GM21723 (cell line): ENCODE results near the gene FZD2.

ENCODE experiments used
- ATAC-seq: cut with Tn5 transposase; IDR thresholded peaks from one replicate; pipeline ENCODE4 v1.9.1; 2021; ENCODE audit warnings: mild to moderate bottlenecking, moderate library complexity; ENCODE audit not compliant: unreplicated experiment

Gene FZD2

DNA sequence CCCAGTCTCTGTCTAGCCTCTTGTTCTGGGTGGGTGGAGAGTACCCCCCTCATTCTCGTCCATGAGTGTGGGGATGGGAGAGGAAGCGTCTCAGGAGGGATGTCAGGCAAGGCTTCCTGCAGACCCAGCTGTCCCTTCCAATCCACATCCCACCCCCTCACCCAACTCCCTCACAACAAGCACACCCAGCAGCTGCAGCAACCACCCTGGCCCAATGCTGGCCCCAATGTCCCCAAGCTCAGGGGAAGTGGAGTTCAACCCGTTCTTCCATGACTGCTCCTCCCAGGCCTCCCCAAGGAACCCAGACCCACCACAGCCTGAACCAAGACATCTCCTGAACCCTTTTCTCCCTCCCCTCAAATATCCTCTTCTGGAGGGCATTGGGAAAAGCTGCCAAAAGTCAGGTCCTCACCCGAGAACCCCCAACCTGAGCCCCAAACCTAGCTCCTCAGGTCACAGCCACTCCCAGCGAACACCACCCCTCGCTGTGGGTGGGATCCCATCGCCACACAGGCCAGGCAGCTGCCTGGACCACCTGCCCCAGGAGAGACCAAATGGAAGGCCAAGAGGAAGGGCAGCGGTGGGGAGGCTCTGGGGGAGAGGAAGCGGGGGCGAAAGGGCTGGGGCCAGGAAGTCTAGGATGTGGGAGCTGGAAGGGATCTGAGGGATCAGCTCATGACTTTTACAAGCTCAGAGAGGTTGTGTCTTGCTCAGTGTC lies 47.6 kb downstream of the FZD2 start:
- ATAC-seq = no peak

DNA sequence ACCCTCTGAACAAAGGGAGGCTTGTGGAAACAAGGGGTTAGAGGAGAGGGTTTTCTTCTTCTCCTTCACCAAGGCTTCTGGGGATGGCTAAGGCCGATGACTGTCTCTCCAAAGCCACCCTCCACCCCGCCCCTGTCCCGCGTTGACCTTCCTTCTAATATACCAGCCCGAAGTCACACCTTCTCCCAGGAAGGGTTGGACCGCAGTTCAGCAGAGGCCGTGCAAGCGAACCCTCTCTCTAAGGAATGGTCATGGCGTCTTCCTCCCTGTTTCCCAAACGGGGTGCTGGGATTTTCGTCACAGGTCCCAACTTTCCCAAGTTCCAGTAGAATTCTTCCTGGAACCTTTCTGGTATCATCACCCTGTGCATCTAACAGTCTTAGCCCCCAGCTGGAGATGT lies 49.4 kb downstream of the FZD2 start:
- no peak for ATAC-seq

DNA sequence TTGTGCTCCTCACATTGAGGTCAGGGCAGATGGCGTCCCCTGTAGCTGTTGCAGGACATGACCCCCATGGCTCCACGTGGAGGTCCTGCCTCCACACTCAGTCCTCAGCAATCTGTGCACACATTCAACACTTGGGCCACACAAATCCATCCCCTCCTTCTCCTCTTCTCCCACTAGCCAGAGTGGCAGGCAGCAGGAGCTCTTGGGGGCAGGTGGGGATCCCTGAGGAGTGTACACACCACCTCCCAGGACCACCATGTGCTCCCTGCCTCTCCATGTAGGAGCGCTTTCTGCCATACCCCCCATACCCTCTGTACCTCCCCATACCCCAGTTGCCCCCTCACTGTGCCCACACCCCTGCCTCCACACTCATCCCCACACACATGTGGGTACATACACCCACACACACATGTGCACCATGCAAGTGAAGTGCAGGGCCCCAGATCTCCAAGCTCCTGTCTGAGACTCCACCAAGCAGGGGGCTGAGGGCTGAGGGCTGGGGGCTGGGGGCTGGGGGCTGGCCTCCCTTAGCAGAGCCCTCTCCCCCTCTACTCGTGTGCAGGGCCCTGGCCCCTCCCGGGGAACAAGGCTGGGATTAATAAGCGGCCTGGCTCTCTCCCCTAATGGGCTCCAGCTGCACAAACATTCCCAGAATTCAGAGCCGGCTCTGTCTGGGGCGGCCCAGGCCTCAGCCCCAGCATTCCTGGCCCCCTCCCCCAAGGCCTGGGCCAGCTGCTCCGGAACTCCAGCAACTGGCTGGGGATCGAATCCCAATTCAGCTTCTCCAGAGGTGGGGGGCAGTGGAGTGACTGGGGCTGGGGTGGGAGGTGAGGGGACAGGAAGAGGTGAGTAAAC lies 50.8 kb downstream of the FZD2 start:
- ATAC-seq = no peak

DNA sequence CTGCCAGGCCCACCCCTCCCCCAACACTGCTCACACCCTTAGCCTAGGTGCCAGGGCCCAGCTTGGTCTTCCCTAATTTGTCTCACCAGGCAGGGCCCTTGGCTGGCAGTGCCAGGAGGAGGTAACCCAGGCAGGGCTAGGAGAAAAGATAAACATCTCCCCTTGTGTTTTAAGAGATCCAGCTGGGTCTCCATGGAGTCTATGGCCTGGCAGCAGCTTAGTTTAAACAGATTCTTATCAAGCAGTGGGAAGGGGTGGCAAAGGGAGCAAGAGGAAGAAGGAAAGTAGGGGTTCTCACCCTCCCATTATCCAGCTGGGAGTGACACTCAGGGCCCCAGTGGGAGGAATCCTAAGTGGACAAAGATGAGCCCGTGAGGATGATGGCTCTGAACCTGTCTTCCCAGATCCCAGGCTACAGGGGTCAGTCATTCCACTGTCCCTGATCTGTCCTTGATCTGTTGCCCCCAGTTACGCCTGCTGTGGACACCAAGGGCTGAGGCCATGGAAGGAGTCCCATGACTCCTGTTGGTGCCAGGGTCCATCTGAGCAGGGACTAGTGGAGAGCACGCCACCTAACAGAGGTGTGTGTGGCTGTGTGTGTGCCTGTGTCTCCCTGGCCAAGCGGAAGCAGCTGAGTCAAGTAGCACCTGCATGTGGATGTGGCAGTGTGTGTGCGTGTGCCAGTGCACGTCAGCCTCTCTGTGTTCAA lies 51.6 kb downstream of the FZD2 start:
- ATAC-seq = no peak

DNA sequence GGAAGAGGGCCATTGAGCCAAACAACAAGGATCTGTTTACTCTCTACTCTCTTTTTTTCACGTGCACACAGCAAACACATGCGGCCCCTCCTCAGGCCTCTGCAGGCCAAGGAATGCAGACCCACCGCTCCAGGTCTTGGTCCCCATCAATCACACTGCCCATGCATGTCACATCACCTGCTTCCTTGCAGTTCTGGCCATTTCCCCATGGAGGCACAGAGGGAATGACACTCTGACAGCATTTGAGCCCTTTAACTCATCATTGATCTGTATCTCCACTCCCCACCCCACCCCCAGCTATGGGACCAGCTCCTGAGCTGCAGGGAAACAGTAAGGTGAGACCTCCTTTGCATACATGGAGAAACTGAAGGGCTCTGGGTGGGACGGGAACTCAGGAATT lies 53.0 kb downstream of the FZD2 start:
- no peak for ATAC-seq
